PC-9 (cell line): ENCODE measurements around the gene CD3G. TPM values are rescaled to one million over a fixed set of nuclear protein-coding genes. Genes with fewer than 3 reads are reported as not detected.

Source experiments
- BruUV-seq: library from RNA; stranded (reverse); fragments of 400-500 nt; replicated peaks from 2 replicates; lab custom pipeline; 2021; lab: Mats Ljungman, UMichigan
- CTCF ChIA-PET: fragments of 300-600 bp; sonication (Branson Sonifier 250); formaldehyde crosslinking; loops from one replicate; lab custom pipeline; 2022; ENCODE audit warnings: antibody characterized with exemption; lab: Charles Lee
- POLR2A ChIA-PET: fragments of 300-600 bp; sonication (Branson Sonifier 250); formaldehyde crosslinking; loops from one replicate; lab custom pipeline; 2022; ENCODE audit warnings: antibody characterized with exemption; ENCODE audit not compliant: unreplicated experiment; lab: Charles Lee
- DNase-seq, 2 experiments: peaks; one replicate each; pipeline versions ENCODE4 v3.0.0 to v3.0.0-alpha.2; 2015 to 2022; ENCODE audit warnings: mixed read lengths in 1 of 2
- H2AFZ ChIP-seq: fragments of 200-600 bp; sonication (generic); 2 replicates; pipeline ENCODE4 v1.8.1; 2017; ENCODE audit warnings: antibody characterized with exemption
- H3F3A ChIP-seq: fragments of 200-600 bp; sonication (generic); 2 replicates; pipeline ENCODE4 v1.8.1; 2017; ENCODE audit warnings: antibody characterized with exemption, mild to moderate bottlenecking, low read depth; ENCODE audit not compliant: insufficient read depth
- H3K27ac ChIP-seq: fragments of 200-600 bp; sonication (generic); 2 replicates; pipeline ENCODE4 v1.6.1; 2016; ENCODE audit warnings: mixed run types
- H3K27me3 ChIP-seq: fragments of 200-600 bp; sonication (generic); 2 replicates; pipeline ENCODE4 v1.6.1; 2016; ENCODE audit warnings: low read depth, mixed run types; ENCODE audit not compliant: insufficient read depth
- H3K36me3 ChIP-seq: fragments of 200-600 bp; sonication (generic); 2 replicates; pipeline ENCODE4 v1.6.1; 2016; ENCODE audit warnings: low read depth, mixed run types
- H3K4me1 ChIP-seq: fragments of 200-600 bp; sonication (generic); replicated peaks from 2 replicates; pipeline ENCODE4 v1.6.1; 2016; ENCODE audit warnings: mixed run types; ENCODE audit not compliant: insufficient read depth
- H3K4me2 ChIP-seq: fragments of 200-600 bp; sonication (generic); 2 replicates; pipeline ENCODE4 v1.6.1; 2017; ENCODE audit warnings: mixed run types
- H3K4me3 ChIP-seq: fragments of 200-600 bp; sonication (generic); 2 replicates; pipeline ENCODE4 v1.6.1; 2016; ENCODE audit warnings: mixed run types
- H3K79me2 ChIP-seq: fragments of 200-600 bp; sonication (generic); 2 replicates; pipeline ENCODE4 v1.6.1; 2017; ENCODE audit warnings: low read depth, mixed run types
- H3K9me2 ChIP-seq: fragments of 200-600 bp; sonication (generic); 2 replicates; pipeline ENCODE4 v1.8.1; 2017; ENCODE audit warnings: mild to moderate bottlenecking; ENCODE audit not compliant: insufficient read depth
- H3K9me3 ChIP-seq: fragments of 200-600 bp; sonication (generic); 2 replicates; pipeline ENCODE4 v1.8.1; 2016; ENCODE audit warnings: low read depth; ENCODE audit not compliant: insufficient read depth
- H4K20me1 ChIP-seq: fragments of 200-600 bp; sonication (generic); 2 replicates; pipeline ENCODE4 v1.8.1; 2017; ENCODE audit not compliant: insufficient read depth
- EZH2 ChIP-seq: fragments of 200-600 bp; sonication (generic); IDR thresholded peaks from 2 replicates; pipeline ENCODE4 v1.8.0; 2017; ENCODE audit warnings: antibody characterized with exemption, low read depth
- intact Hi-C: fragments of 100-400 bp; cut with micrococcal nuclease; formaldehyde crosslinking; loops from one replicate; pipeline ENCODE4 v1.10.0; 2022; ENCODE audit not compliant: unreplicated experiment
- total RNA-seq: library from RNA; stranded (reverse); gene quantifications from 2 replicates; pipeline ENCODE4 v1.2.3, GENCODE V29; 2021
- TF ChIP-seq, protein P1 (sequence below): fragments of 200-600 bp; sonication (generic); conservative IDR thresholded peaks from 2 replicates; pipeline ENCODE4 v1.6.1; 2017; ENCODE audit warnings: mixed run types, antibody characterized with exemption, mild to moderate bottlenecking, moderate library complexity

CD3G gene
- total RNA-seq, 1 experiment from 2014 or later = not detected

DNA sequence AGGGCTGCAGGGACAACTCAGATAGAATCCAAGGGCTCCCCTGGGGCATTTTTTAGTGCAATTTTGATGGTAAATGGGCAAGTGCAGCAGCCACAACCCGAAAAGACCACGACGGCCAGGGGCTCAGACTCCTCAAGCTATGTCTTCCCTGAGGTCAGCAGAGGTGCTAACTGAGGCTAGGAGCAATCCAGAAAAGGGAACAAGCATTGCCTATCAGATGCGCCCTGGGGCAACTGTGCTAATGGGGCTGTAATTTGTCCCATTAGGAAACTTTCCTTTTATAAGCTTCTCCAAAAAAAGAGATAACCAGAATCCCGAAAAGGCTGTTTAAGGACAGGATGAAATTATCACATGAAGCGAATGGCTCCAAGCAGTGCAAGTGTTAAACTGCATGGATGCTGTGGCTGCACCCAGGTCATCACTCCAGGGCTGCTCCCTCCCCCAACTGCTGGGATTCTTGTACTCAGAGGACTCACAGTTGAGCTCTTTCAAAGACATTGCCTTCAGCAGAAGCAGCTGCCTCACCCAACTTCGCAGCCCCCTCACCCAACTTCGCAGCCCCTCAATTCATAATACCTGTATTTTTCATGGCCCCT lies 42.4 kb upstream of the CD3G start:
- no peaks in the 10 kb centered on the region for H3K79me2 ChIP-seq
- TF ChIP-seq EZH2 = no peak
- TF ChIP-seq, protein P1, sequence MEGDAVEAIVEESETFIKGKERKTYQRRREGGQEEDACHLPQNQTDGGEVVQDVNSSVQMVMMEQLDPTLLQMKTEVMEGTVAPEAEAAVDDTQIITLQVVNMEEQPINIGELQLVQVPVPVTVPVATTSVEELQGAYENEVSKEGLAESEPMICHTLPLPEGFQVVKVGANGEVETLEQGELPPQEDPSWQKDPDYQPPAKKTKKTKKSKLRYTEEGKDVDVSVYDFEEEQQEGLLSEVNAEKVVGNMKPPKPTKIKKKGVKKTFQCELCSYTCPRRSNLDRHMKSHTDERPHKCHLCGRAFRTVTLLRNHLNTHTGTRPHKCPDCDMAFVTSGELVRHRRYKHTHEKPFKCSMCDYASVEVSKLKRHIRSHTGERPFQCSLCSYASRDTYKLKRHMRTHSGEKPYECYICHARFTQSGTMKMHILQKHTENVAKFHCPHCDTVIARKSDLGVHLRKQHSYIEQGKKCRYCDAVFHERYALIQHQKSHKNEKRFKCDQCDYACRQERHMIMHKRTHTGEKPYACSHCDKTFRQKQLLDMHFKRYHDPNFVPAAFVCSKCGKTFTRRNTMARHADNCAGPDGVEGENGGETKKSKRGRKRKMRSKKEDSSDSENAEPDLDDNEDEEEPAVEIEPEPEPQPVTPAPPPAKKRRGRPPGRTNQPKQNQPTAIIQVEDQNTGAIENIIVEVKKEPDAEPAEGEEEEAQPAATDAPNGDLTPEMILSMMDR = no peak
- H3K4me2 ChIP-seq = no peak overlapping the region
- CTCF ChIA-PET = interaction anchor here (0.6 kb wide), 1 partner anchor 52 kb away, joined by 3 read pairs; no protein-coding TSS in a partner anchor
- peaks cover 24% of the 10 kb centered on the region for H3K27me3 ChIP-seq
- H2AFZ ChIP-seq = no peak overlapping the region
- no peaks in the 10 kb centered on the region for H4K20me1 ChIP-seq
- intact Hi-C loops = no loop called here
- H3K27ac ChIP-seq = no peak overlapping the region
- BruUV-seq = no TSS peak
- peak in 1 of 2 experiments; percentile 16 for DNase-seq
- no peaks in the 10 kb centered on the region for H3K9me3 ChIP-seq
- H3K36me3 ChIP-seq = no peaks in the 10 kb centered on the region
- no peaks in the 10 kb centered on the region for H3F3A ChIP-seq
- H3K9me2 ChIP-seq = no peaks in the 10 kb centered on the region
- H3K4me3 ChIP-seq = no peak overlapping the region
- POLR2A ChIA-PET = no interaction called here
- H3K4me1 ChIP-seq = no peaks in the 10 kb centered on the region

DNA sequence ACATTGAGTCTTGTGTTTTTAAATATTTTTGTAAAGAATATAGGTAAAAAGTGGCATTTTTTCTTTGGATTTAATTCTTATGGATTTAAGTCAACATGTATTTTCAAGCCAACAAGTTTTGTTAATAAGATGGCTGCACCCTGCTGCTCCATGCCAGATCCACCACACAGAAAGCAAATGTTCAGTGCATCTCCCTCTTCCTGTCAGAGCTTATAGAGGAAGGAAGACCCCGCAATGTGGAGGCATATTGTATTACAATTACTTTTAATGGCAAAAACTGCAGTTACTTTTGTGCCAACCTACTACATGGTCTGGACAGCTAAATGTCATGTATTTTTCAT lies 39.9 kb upstream of the CD3G start:
- Histone ChIP-seq H3K9me2 (no peaks in the 10 kb centered on the region), H3K4me1 (no peaks in the 10 kb centered on the region), H3K4me2 (no peak overlapping the region), H2AFZ (no peak overlapping the region), H3K9me3 (no peaks in the 10 kb centered on the region), H3F3A (no peaks in the 10 kb centered on the region), H4K20me1 (no peaks in the 10 kb centered on the region), H3K79me2 (no peaks in the 10 kb centered on the region), H3K27ac (no peak overlapping the region), H3K36me3 (no peaks in the 10 kb centered on the region), H3K27me3 (peaks cover 24% of the 10 kb centered on the region), H3K4me3 (no peak overlapping the region)
- ChIA-PET CTCF (interaction anchor here (0.6 kb wide), 1 partner anchor 21 kb away, joined by 3 read pairs; no protein-coding TSS in a partner anchor), POLR2A (no interaction called here)
- TF ChIP-seq, protein P1 = no peak
- no peak for TF ChIP-seq EZH2
- intact Hi-C loops = no loop called here
- no TSS peak for BruUV-seq
- no peak for DNase-seq

- TF ChIP-seq EZH2 = no peak
- TF ChIP-seq, protein P1 = no peak
- H3K9me2 ChIP-seq = no peaks in the 10 kb centered on the region
- no peak within 1 kb of the TSS for H3K27ac ChIP-seq
- H3K36me3 ChIP-seq = no peaks in the 10 kb centered on the region
- no peaks in the 10 kb centered on the region for H4K20me1 ChIP-seq
- no peaks in the 10 kb centered on the region for H3K79me2 ChIP-seq
- H2AFZ ChIP-seq = no peak within 1 kb of the TSS
- H3K4me3 ChIP-seq = no peak within 1 kb of the TSS
- ChIA-PET POLR2A (no interaction called here), CTCF (interaction anchor here (0.6 kb wide), 1 partner anchor 21 kb away, joined by 3 read pairs; no protein-coding TSS in a partner anchor)
- no TSS peak for BruUV-seq
- no peak within 1 kb of the TSS for H3K4me2 ChIP-seq
- intact Hi-C loops = no loop called here
- DNase-seq = no peak
- H3K9me3 ChIP-seq = no peaks in the 10 kb centered on the region
- H3K4me1 ChIP-seq = no peaks in the 10 kb centered on the region
- no peaks in the 10 kb centered on the region for H3F3A ChIP-seq
- peaks cover 24% of the 10 kb centered on the region for H3K27me3 ChIP-seq
Observed at GRCh38 chr11:118304568-118305248, 39.4 kb upstream of the CD3G start, which contains the start of gene CD3E. CD3E (plus strand) TSS chr11:118304730; CDS start chr11:118304953, 223 bp downstream.
